Measurements from ENCODE around the gene AMH. TPM values are rescaled to one million over a fixed set of nuclear protein-coding genes. Genes with fewer than 3 reads are reported as not detected.

The AMH gene
- total and polyA plus RNA-seq, 2 donors = 0.44 TPM; not detected in 1

GRCh38 chr19:2270157-2270422 lies 21.0 kb downstream of the AMH start:
- H3K4me1 ChIP-seq (ENCODE audit: insufficient read depth) = no peaks in the 10 kb centered on the region
- peak overlapping the region; percentile 100 for H3K27ac ChIP-seq (ENCODE audit: low read depth)
- under 1% methylated on average over 30 of the region's 30 CpGs for WGBS
- no peaks in the 10 kb centered on the region for H3K36me3 ChIP-seq (ENCODE audit: insufficient read depth)
- H3K4me3 ChIP-seq (ENCODE audit: low read depth, low read length) = peak overlapping the region; percentile 97
- no peak for DNase-seq (ENCODE audit: extremely low spot score)

GRCh38 chr19:2270423-2271233 lies 21.5 kb downstream of the AMH start:
- DNase-seq (ENCODE audit: extremely low spot score) = no peak
- no peaks in the 10 kb centered on the region for H3K4me1 ChIP-seq (ENCODE audit: insufficient read depth)
- WGBS = under 1% methylated on average over 88 of the region's 88 CpGs

GRCh38 chr19:2271234-2272103 lies 22.3 kb downstream of the AMH start:
- peak overlapping the region; percentile 97 for H3K4me3 ChIP-seq (ENCODE audit: low read depth, low read length)
- H3K4me1 ChIP-seq (ENCODE audit: insufficient read depth) = no peaks in the 10 kb centered on the region
- H3K27ac ChIP-seq (ENCODE audit: low read depth) = peak overlapping the region; percentile 92
- no peak for DNase-seq (ENCODE audit: extremely low spot score)
- no peaks in the 10 kb centered on the region for H3K36me3 ChIP-seq (ENCODE audit: insufficient read depth)
- WGBS = 27% methylated on average over 43 of the region's 43 CpGs

More at GRCh38 chr19:2270423-2271233, 21.5 kb downstream of the AMH start:
- H3K4me3 ChIP-seq (ENCODE audit: low read depth, low read length) = peak overlapping the region; percentile 97
- no peaks in the 10 kb centered on the region for H3K36me3 ChIP-seq (ENCODE audit: insufficient read depth)
- peak overlapping the region; percentile 100 for H3K27ac ChIP-seq (ENCODE audit: low read depth)

- Histone ChIP-seq H3K4me1 (ENCODE audit: insufficient read depth) (no peaks in the 10 kb centered on the region), H3K4me3 (ENCODE audit: low read depth, low read length) (no peak overlapping the region), H3K36me3 (ENCODE audit: insufficient read depth) (no peaks in the 10 kb centered on the region), H3K27ac (ENCODE audit: low read depth) (peak overlapping the region; percentile 42)
- no peak for DNase-seq (ENCODE audit: extremely low spot score)
- WGBS = 13% methylated on average over 45 of the region's 45 CpGs
Observed at GRCh38 chr19:2273356-2274184, 24.4 kb downstream of the AMH start.

- Histone ChIP-seq H3K4me1 (ENCODE audit: insufficient read depth) (no peaks in the 10 kb centered on the region), H3K36me3 (ENCODE audit: insufficient read depth) (no peaks in the 10 kb centered on the region), H3K4me3 (ENCODE audit: low read depth, low read length) (no peak overlapping the region), H3K27ac (ENCODE audit: low read depth) (no peak overlapping the region)
- no peak for DNase-seq (ENCODE audit: extremely low spot score)
- WGBS = 88% methylated on average over 9 of the region's 9 CpGs
Observed at GRCh38 chr19:2274185-2274711, 25.1 kb downstream of the AMH start.

GRCh38 chr19:2274931-2275535 lies 25.9 kb downstream of the AMH start:
- no peaks in the 10 kb centered on the region for H3K4me1 ChIP-seq (ENCODE audit: insufficient read depth)
- no peak overlapping the region for H3K4me3 ChIP-seq (ENCODE audit: low read depth, low read length)
- no peaks in the 10 kb centered on the region for H3K36me3 ChIP-seq (ENCODE audit: insufficient read depth)
- no peak for DNase-seq (ENCODE audit: extremely low spot score)
- 55% methylated on average over 16 of the region's 16 CpGs for WGBS
- no peak overlapping the region for H3K27ac ChIP-seq (ENCODE audit: low read depth)

- Histone ChIP-seq H3K4me3 (ENCODE audit: low read depth, low read length) (no peak overlapping the region), H3K4me1 (ENCODE audit: insufficient read depth) (no peaks in the 10 kb centered on the region), H3K36me3 (ENCODE audit: insufficient read depth) (no peaks in the 10 kb centered on the region), H3K27ac (ENCODE audit: low read depth) (no peak overlapping the region)
- WGBS = 62% methylated on average over 74 of the region's 74 CpGs
- no peak for DNase-seq (ENCODE audit: extremely low spot score)
Observed at GRCh38 chr19:2275588-2276428, 26.7 kb downstream of the AMH start.

- no peaks in the 10 kb centered on the region for H3K36me3 ChIP-seq (ENCODE audit: insufficient read depth)
- no peak overlapping the region for H3K4me3 ChIP-seq (ENCODE audit: low read depth, low read length)
- no peak overlapping the region for H3K27ac ChIP-seq (ENCODE audit: low read depth)
- 91% methylated on average over 28 of the region's 28 CpGs for WGBS
- no peak for DNase-seq (ENCODE audit: extremely low spot score)
- no peaks in the 10 kb centered on the region for H3K4me1 ChIP-seq (ENCODE audit: insufficient read depth)
Observed at GRCh38 chr19:2276429-2276986, 27.4 kb downstream of the AMH start.

GRCh38 chr19:2277138-2277537 lies 28.0 kb downstream of the AMH start:
- no peak overlapping the region for H3K4me3 ChIP-seq (ENCODE audit: low read depth, low read length)
- no peaks in the 10 kb centered on the region for H3K36me3 ChIP-seq (ENCODE audit: insufficient read depth)
- 81% methylated on average over 9 of the region's 9 CpGs for WGBS
- H3K4me1 ChIP-seq (ENCODE audit: insufficient read depth) = no peaks in the 10 kb centered on the region
- no peak overlapping the region for H3K27ac ChIP-seq (ENCODE audit: low read depth)
- no peak for DNase-seq (ENCODE audit: extremely low spot score)

- no peaks in the 10 kb centered on the region for H3K4me1 ChIP-seq (ENCODE audit: insufficient read depth)
- H3K4me3 ChIP-seq (ENCODE audit: low read depth, low read length) = no peak overlapping the region
- WGBS = 89% methylated on average over 33 of the region's 33 CpGs
- H3K27ac ChIP-seq (ENCODE audit: low read depth) = no peak overlapping the region
- no peak for DNase-seq (ENCODE audit: extremely low spot score)
- no peaks in the 10 kb centered on the region for H3K36me3 ChIP-seq (ENCODE audit: insufficient read depth)
Observed at GRCh38 chr19:2278459-2279158, 29.5 kb downstream of the AMH start.

- WGBS = 77% methylated on average over 26 of the region's 26 CpGs
- Histone ChIP-seq H3K4me1 (ENCODE audit: insufficient read depth) (no peaks in the 10 kb centered on the region), H3K36me3 (ENCODE audit: insufficient read depth) (no peaks in the 10 kb centered on the region), H3K27ac (ENCODE audit: low read depth) (no peak overlapping the region), H3K4me3 (ENCODE audit: low read depth, low read length) (no peak overlapping the region)
- no peak for DNase-seq (ENCODE audit: extremely low spot score)
Observed at GRCh38 chr19:2280633-2281264, 31.6 kb downstream of the AMH start.

All from urinary bladder (tissue), 4 donors.